Mucosa of descending colon (tissue), 3 donors: ENCODE data around the gene PDE9A. TPM values are rescaled to one million over a fixed set of nuclear protein-coding genes. Genes with fewer than 3 reads are reported as not detected.
"Not testable (repeated sequence)": the region's sequence is repeated elsewhere in the genome, so short reads cannot be mapped to it uniquely, and the experiment has no call there.

ENCODE experiments used
- ATAC-seq: fragments of 200-7000 bp; cut with Tn5 transposase; one replicate; pipeline ENCODE4 v1.9.1; 2020; ENCODE audit warnings: mild to moderate bottlenecking, moderate library complexity
- DNase-seq, 3 donors: peaks; one replicate each; pipeline ENCODE4 v3.0.0-alpha.2; 2020
- H3K36me3 ChIP-seq: fragments of 200-600 bp; one replicate; pipeline ENCODE4 v1.8.0; 2021; ENCODE audit warnings: low read depth, mild to moderate bottlenecking
- H3K4me1 ChIP-seq: fragments of 200-600 bp; one replicate; pipeline ENCODE4 v1.8.0; 2021; ENCODE audit warnings: low read depth, mild to moderate bottlenecking
- H3K4me3 ChIP-seq: fragments of 200-600 bp; one replicate; pipeline ENCODE4 v1.8.0; 2021; ENCODE audit warnings: mild to moderate bottlenecking
- H3K9me3 ChIP-seq: fragments of 200-600 bp; one replicate; pipeline ENCODE4 v1.8.0; 2021; ENCODE audit warnings: mild to moderate bottlenecking
- intact Hi-C, 2 donors: fragments of 100-400 bp; cut with DNase I in 1 of 2; cut with micrococcal nuclease in 1 of 2; formaldehyde crosslinking; loops; one replicate each; pipeline versions ENCODE4 v1.11.0 to v1.11.1; 2022; cut with DNase I, micrococcal nuclease
- total RNA-seq, 3 donors: library from RNA; stranded (reverse); fragmentation: NEBNext Ultra II Directional in 2 of 3; extraction: Animal tissue kit (Norgen Biotek cat#: 25700) in 2 of 3; gene quantifications; one replicate each; pipeline versions ENCODE4 v1.2.1 to v1.2.4, GENCODE V29; 2021 to 2023
- TF ChIP-seq, protein P1 (sequence below): fragments of 200-600 bp; IDR thresholded peaks from one replicate; pipeline ENCODE4 v1.8.0; 2022; ENCODE audit warnings: antibody characterized with exemption, mild to moderate bottlenecking
- donor health status: DM: no; HTN: no; CAD: no; lungs with moderate emphysema.
- donor health status: DM: no; HTN: no; CAD: no.
- donor health status: DM: no; HTN: yes; CAD: no.

PDE9A gene
- total RNA-seq, 3 donors from 2014 or later: 98.4 to 200 (median 167) TPM

DNA sequence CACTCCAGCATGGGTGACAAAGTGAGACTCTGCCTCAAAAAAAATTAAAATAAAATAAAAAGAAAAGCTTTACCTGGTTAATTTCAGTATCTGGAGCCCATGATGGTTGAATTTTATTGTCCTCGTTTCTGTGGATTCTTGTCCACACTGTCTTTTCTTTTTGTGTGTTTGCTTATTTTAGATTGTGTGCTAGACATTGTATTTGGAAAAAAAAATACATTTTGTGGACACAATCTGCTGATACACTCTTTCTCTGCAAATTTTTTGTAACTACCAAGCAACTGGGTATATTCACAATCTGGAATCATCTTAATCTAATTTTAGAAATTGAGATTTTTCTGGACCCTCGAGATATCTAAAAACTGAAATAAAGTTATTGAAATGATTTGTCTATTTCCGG, 41.6 kb upstream of the PDE9A start:
- TF ChIP-seq, protein P1, sequence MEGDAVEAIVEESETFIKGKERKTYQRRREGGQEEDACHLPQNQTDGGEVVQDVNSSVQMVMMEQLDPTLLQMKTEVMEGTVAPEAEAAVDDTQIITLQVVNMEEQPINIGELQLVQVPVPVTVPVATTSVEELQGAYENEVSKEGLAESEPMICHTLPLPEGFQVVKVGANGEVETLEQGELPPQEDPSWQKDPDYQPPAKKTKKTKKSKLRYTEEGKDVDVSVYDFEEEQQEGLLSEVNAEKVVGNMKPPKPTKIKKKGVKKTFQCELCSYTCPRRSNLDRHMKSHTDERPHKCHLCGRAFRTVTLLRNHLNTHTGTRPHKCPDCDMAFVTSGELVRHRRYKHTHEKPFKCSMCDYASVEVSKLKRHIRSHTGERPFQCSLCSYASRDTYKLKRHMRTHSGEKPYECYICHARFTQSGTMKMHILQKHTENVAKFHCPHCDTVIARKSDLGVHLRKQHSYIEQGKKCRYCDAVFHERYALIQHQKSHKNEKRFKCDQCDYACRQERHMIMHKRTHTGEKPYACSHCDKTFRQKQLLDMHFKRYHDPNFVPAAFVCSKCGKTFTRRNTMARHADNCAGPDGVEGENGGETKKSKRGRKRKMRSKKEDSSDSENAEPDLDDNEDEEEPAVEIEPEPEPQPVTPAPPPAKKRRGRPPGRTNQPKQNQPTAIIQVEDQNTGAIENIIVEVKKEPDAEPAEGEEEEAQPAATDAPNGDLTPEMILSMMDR: no peak
- ATAC-seq (no peak), DNase-seq (no peak)
- no peaks in the 10 kb centered on the region for H3K9me3 ChIP-seq
- intact Hi-C loops: no loop called here
- H3K4me1 ChIP-seq: peaks cover 8% of the 10 kb centered on the region
- no peaks in the 10 kb centered on the region for H3K36me3 ChIP-seq
- H3K4me3 ChIP-seq: no peak overlapping the region

DNA sequence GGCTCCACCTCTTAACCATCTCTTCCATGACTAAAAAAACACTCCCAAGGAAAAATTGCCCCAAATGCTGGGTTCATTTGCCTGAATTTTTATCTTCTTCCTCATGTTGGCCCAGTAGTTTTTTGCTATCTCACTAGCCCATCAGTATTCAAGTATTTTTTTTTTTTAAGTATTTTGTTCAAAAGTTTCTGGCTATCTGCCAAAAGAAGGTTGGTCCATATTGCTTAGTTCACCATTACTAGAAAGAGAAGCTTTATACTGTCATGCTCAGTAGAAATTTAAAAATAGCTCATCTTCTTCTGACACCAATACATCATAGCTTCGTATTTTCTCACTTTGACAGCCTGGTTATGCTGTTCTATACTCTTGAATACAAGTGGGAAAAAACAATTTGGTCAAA, 41.0 kb upstream of the PDE9A start:
- ATAC-seq: no peak
- intact Hi-C loops: no loop called here
- TF ChIP-seq, protein P1: no peak

DNA sequence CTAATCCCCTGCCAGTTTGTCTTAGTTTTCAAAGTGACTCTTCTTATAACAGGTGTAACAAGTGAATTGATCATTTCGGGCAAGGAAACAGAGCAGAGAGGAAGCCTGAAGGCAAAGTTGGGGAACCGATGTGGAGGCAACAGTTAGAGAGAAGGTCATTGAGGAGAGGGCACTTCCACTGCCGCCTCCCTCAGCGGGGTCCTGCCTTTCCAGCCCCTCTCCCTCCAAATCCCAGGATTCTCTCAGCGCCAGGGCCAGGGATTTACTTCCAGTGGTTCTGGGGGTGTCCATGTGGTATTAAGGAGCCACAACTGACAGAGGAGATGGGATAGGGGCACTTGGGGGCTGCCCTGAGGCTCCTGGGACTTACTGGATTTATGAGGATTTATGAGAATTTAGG, 39.7 kb upstream of the PDE9A start:
- intact Hi-C loops: no loop called here
- ATAC-seq (no peak), DNase-seq (peak in 1 of 3 donors; percentile 17)
- TF ChIP-seq, protein P1: no peak
- Histone ChIP-seq H3K4me3 (no peak overlapping the region), H3K36me3 (no peaks in the 10 kb centered on the region), H3K4me1 (peaks cover 9% of the 10 kb centered on the region), H3K9me3 (no peaks in the 10 kb centered on the region)

More for the DNA sequence above, 41.0 kb upstream of the PDE9A start:
- H3K36me3 ChIP-seq: no peaks in the 10 kb centered on the region
- no peaks in the 10 kb centered on the region for H3K9me3 ChIP-seq
- no peak overlapping the region for H3K4me3 ChIP-seq
- no peak for DNase-seq
- H3K4me1 ChIP-seq: peaks cover 9% of the 10 kb centered on the region

DNA sequence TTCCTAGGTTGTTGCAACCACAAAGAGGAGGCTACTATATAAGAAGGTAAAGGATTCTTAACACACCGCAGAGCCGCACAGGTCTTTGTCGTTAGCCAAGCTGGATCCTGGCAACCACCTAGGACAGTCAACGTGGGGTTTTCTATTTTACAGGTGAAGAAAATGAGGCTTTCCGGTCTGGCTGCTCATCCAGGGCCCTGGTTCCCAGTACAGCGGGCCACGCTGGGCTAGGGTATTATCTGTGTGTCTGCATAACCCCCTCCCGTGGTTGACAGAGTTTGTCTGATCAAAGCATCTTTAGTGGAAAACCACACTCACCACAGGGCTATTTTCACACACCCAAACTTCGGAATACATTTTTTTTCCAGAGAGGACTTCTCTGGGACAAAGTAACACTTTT, 39.0 kb upstream of the PDE9A start:
- TF ChIP-seq, protein P1: no peak
- ATAC-seq (no peak), DNase-seq (peak in 1 of 3 donors; percentile 38)
- Histone ChIP-seq H3K9me3 (no peaks in the 10 kb centered on the region), H3K36me3 (no peaks in the 10 kb centered on the region), H3K4me1 (peaks cover 9% of the 10 kb centered on the region), H3K4me3 (no peak overlapping the region)
- intact Hi-C loops: no loop called here

DNA sequence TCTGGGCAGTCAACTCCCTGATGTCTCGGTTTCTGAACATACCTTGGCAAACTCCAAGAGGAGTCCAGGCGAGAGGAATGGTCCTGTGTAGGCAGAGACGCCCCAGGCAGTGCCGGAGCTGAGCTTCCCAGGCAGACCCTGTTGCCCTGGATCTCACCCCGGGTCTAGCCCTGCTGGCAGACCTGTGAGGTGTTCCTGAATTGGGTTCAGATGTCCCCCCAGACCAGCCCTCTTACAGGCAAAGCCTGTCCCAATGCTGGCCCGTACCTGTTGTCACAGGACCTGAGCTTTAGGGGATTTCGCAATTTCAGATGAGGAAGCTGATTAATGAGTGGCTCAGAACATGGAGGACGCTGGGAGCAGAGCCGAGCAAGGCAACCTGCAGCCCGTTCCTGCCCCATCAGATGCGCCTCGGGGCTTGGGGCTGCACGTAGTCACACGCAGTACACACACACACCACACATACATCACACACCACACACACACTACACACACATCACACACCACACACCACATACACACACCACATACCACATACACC, 38.5 kb upstream of the PDE9A start:
- Histone ChIP-seq H3K36me3 (no peaks in the 10 kb centered on the region), H3K4me3 (no peak overlapping the region), H3K4me1 (peaks cover 9% of the 10 kb centered on the region), H3K9me3 (no peaks in the 10 kb centered on the region)
- ATAC-seq (peak; percentile 89), DNase-seq (peak; percentile 33 to 56 (median 50))
- TF ChIP-seq, protein P1: no peak
- intact Hi-C loops: no loop called here

DNA sequence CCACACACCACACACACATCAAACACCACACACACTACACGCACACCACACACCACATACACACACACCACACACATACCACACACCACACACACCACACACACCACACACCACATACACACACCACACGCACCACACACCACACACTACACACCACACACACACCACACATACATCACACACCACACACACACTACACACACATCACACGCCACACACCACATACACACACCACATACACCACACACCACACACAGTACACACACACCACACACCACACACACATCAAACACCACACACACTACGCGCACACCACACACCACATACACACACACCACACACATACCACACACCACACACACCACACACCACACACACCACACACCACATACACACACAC, 38.0 kb upstream of the PDE9A start:
- H3K4me3 ChIP-seq, H3K36me3 ChIP-seq, H3K9me3 ChIP-seq, ATAC-seq, DNase-seq, H3K4me1 ChIP-seq, intact Hi-C loops: not testable (repeated sequence)
